Bronchial epithelial cell (primary cell): Measurements from ENCODE around the gene CHST6. TPM values are rescaled to one million over a fixed set of nuclear protein-coding genes. Genes with fewer than 3 reads are reported as not detected.
A peak's percentile ranks its signal among the peaks of the same experiment; 100 is the strongest.
"Not testable (repeated sequence)": the region's sequence is repeated elsewhere in the genome, so short reads cannot be mapped to it uniquely, and the experiment has no call there.

Source experiments
- DNase-seq: peaks from one replicate; pipeline ENCODE4 v3.0.0-alpha.2; 2010; ENCODE audit warnings: low read depth
- FAIRE-seq: peaks from 2 replicates; lab custom pipeline; 2011; peaks lifted over from hg19 to GRCh38; lab: Jason Lieb, UNC
- H3K27me3 ChIP-seq: 2 replicates; pipeline ENCODE4 v1.5.1; 2011; ENCODE audit warnings: low read length; ENCODE audit not compliant: control insufficient read depth, insufficient read depth
- H3K36me3 ChIP-seq: 2 replicates; pipeline ENCODE4 v1.5.1; 2011; ENCODE audit warnings: low read length; ENCODE audit not compliant: control insufficient read depth, insufficient read depth
- H3K4me3 ChIP-seq: 2 replicates; pipeline ENCODE4 v1.5.1; 2011; ENCODE audit warnings: mild to moderate bottlenecking, low read depth, low read length, control low read depth
- total RNA-seq: library from RNA; depleted of rRNA; stranded (reverse); fragments of >200 nt; gene quantifications from 2 replicates; pipeline ENCODE4 v1.2.1, GENCODE V29; 2014
- TF ChIP-seq, protein P1 (sequence below): IDR thresholded peaks from 2 replicates; pipeline ENCODE4 v1.5.1; 2011; ENCODE audit warnings: mild to moderate bottlenecking, moderate library complexity, low read length, control low read depth, inconsistent platforms; ENCODE audit not compliant: insufficient read depth, severe bottlenecking

CHST6 gene
- total RNA-seq, result 1.3 and 6.4 TPM in 2 replicates

GRCh38 chr16:75495076-75495674, at the start of gene CHST6:
Gene CHST6 (minus strand): TSS chr16:75495441. CDS start chr16:75479828, 15,613 bp downstream.
- no peak for DNase-seq
- H3K4me3 ChIP-seq, result peak within 1 kb of the TSS; percentile 14
- H3K36me3 ChIP-seq, result no peaks in the 10 kb centered on the region
- H3K27me3 ChIP-seq, result peaks cover 14% of the 10 kb centered on the region
- TF ChIP-seq, protein P1, sequence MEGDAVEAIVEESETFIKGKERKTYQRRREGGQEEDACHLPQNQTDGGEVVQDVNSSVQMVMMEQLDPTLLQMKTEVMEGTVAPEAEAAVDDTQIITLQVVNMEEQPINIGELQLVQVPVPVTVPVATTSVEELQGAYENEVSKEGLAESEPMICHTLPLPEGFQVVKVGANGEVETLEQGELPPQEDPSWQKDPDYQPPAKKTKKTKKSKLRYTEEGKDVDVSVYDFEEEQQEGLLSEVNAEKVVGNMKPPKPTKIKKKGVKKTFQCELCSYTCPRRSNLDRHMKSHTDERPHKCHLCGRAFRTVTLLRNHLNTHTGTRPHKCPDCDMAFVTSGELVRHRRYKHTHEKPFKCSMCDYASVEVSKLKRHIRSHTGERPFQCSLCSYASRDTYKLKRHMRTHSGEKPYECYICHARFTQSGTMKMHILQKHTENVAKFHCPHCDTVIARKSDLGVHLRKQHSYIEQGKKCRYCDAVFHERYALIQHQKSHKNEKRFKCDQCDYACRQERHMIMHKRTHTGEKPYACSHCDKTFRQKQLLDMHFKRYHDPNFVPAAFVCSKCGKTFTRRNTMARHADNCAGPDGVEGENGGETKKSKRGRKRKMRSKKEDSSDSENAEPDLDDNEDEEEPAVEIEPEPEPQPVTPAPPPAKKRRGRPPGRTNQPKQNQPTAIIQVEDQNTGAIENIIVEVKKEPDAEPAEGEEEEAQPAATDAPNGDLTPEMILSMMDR, result no peak
- FAIRE-seq, result no peak

DNA sequence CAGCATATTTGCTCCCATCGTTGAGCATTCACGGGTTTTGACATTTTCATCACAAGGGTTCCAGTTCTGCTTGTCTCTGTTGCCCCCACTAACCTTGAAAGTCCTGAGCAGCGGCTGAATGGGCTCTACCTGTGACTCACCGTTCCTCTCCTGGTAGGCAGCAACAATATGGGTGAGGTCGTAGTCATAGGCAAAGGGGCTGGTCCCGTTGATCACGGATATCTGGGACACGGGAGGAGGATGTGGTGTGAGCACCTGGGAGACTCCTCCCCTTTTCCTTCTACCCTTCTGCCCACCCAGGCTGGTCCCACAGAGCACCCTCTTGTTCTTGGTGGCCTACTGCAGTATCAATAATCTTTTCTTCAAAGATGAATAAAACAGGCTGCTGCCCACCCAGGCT, 47.2 kb upstream of the CHST6 start:
- not testable (repeated sequence) for FAIRE-seq, DNase-seq, H3K27me3 ChIP-seq, H3K36me3 ChIP-seq, H3K4me3 ChIP-seq

- H3K36me3 ChIP-seq, result no peaks in the 10 kb centered on the region
- H3K27me3 ChIP-seq, result no peaks in the 10 kb centered on the region
- FAIRE-seq, result no peak
- no peak for DNase-seq
- TF ChIP-seq, protein P1, result no peak
- no peak overlapping the region for H3K4me3 ChIP-seq
Observed at GRCh38 chr16:75541236-75541635, 46.0 kb upstream of the CHST6 start.

DNA sequence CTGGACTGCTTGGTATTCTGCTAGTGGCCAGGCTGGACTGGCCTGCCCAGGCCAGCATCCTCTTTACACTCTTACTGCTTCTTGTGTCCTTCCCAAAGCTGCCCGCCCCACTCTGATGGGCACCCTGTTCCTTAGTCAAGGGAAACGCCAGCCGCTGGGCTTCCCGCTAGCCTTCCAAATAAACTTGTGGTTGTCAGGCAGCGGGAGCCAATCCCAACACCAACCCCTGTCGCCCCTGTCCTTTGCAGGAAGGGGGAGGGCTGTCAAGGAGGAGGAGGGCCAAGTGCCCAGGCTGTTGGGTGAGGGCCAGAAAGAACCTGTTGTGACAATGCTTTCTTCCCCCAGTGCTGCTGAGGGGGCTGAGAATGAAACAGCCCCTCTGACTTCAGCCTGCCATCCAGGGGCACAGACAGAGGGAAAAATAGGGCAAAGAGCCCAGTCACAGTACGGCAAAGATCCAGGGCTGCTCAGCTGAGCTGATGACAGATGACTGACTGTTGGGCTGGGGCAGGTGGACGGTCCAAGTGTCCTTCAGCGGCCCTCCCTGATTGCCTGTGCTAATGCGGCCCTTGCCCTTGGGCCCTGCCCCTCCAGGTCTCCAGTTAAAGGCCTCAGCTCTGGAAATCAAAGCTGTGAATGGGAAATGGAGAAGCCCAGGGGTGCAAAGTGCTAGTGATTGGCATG, 43.8 kb upstream of the CHST6 start:
- H3K36me3 ChIP-seq, H3K27me3 ChIP-seq, FAIRE-seq, H3K4me3 ChIP-seq, DNase-seq: not testable (repeated sequence)

DNA sequence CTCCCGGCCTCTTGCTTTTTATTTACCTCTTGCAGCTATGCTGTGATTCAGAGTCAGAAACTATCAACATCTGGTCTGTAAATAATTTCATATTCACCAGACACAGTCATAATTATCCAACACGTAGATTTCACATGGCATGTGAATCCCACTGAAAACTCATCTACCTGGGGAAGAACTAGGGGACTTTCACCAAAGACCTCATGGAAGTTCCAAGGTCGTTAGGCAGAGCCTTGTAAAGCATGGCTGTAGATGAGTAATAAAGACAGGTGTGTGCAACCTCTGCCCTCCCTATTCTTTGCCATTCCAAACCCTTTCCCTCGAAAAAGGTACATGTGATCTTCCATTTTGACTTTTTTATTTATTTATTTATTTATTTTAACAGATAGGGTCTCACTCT, 42.5 kb upstream of the CHST6 start:
- DNase-seq (no peak), FAIRE-seq (no peak)
- TF ChIP-seq, protein P1, result no peak
- Histone ChIP-seq H3K27me3 (peaks cover 2% of the 10 kb centered on the region), H3K36me3 (no peaks in the 10 kb centered on the region), H3K4me3 (no peak overlapping the region)

DNA sequence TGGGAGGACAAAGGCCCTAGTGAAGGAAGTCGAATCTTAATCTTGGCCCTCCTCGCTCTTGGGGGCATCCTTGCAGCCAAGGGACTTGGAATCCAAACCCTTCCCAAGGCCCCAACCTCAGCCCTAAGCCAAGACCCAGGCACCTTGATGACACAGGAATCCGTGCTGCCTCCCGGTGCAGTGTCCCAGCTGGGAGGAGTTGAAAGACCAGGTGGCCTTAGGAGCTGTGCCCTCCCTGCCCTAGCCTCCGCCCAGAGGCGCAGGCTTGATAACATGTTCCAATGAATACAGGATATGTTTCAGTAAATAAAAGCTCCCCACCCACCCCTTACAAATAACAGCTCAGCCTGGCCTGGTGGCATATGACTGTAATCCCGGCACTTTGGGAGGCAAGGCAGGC, 40.7 kb upstream of the CHST6 start, which contains the start of gene CHST5:
Gene CHST5 (minus strand): TSS at position 208 of the 400 bp plus-strand sequence. CDS start 5,724 bp downstream, outside the sequence.
- H3K4me3 ChIP-seq, result no peak within 1 kb of the TSS
- TF ChIP-seq, protein P1, result no peak
- H3K36me3 ChIP-seq, result no peaks in the 10 kb centered on the region
- DNase-seq (no peak), FAIRE-seq (no peak)
- peaks cover 2% of the 10 kb centered on the region for H3K27me3 ChIP-seq
